Thoracic aorta (tissue), 2 donors: Measurements from ENCODE around the gene DPF3. TPM values are rescaled to one million over a fixed set of nuclear protein-coding genes. Genes with fewer than 3 reads are reported as not detected.

Experiments
- ATAC-seq: fragments of 150-250 bp; one replicate; pipeline ENCODE4 v1.8.0; 2017; ENCODE audit warnings: low read depth; ENCODE audit not compliant: insufficient number of reproducible peaks, low FRiP score
- DNase-seq: peaks from one replicate; pipeline ENCODE4 v3.0.0-alpha.2; 2020; ENCODE audit warnings: low spot score
- H3K27ac ChIP-seq, 2 donors: fragments of 200-600 bp; sonication (generic); 1 replicate in 1 of 2; 2 replicates in 1 of 2; pipeline ENCODE4 v1.5.1; 2016; ENCODE audit warnings: mild to moderate bottlenecking in 2 of 2, moderate library complexity in 2 of 2
- H3K27me3 ChIP-seq: fragments of 200-600 bp; sonication (generic); replicated peaks from 2 replicates; pipeline ENCODE4 v1.6.0; 2016; ENCODE audit warnings: mild to moderate bottlenecking; ENCODE audit not compliant: insufficient read depth
- H3K36me3 ChIP-seq: fragments of 200-600 bp; sonication (generic); one replicate; pipeline ENCODE4 v1.5.1; 2016
- H3K4me1 ChIP-seq, 2 donors: fragments of 200-600 bp; sonication (generic); 1 replicate in 1 of 2; 2 replicates in 1 of 2; pipeline versions ENCODE4 v1.5.1 to v1.6.0; 2016; ENCODE audit warnings: low read depth in 2 of 2, mild to moderate bottlenecking in 1 of 2; ENCODE audit not compliant: control insufficient read depth in 1 of 2
- H3K4me3 ChIP-seq: fragments of 200-600 bp; sonication (generic); 2 replicates; pipeline ENCODE4 v1.5.1; 2016; ENCODE audit warnings: mild to moderate bottlenecking
- H3K9me3 ChIP-seq: fragments of 200-600 bp; sonication (generic); 2 replicates; pipeline ENCODE4 v1.5.1; 2016
- total RNA-seq, 2 donors: library from RNA; depleted of rRNA; stranded (reverse); fragments of >200 nt; gene quantifications; one replicate each; pipeline versions ENCODE4 v1.1.0 to v1.2.3, GENCODE V29; 2016
- TF ChIP-seq, protein P1 (sequence below): fragments of 200-600 bp; sonication (generic); IDR thresholded peaks from one replicate; pipeline ENCODE4 v1.5.1; 2019; ENCODE audit warnings: antibody characterized with exemption

The DPF3 gene
- total RNA-seq, 2 donors from 2014 or later: 2.2 to 8.9 TPM

DNA sequence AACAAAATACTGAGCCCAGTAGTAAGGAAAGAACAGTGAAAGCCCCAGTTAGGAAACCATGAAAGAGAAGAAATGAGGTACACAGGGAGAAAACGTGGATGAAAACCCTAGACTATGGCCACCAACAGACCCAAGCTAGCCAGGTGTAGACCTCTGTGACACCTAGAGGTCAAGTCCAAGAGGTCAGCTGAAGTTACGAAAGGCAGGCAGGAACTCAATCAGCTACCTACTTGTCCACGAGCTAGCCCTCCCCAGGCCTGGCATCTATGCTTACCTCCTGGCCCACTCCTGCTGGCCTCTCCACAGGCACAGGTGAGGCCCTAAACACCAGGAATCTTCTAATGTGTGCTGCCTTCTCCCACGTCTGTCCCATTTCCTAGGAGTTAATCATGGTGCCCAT, 48.7 kb downstream of the DPF3 start:
- Histone ChIP-seq H3K27ac (no peak overlapping the region), H3K4me3 (no peak overlapping the region), H3K36me3 (no peaks in the 10 kb centered on the region), H3K27me3 (no peaks in the 10 kb centered on the region), H3K4me1 (no peaks in the 10 kb centered on the region), H3K9me3 (no peaks in the 10 kb centered on the region)
- TF ChIP-seq, protein P1, sequence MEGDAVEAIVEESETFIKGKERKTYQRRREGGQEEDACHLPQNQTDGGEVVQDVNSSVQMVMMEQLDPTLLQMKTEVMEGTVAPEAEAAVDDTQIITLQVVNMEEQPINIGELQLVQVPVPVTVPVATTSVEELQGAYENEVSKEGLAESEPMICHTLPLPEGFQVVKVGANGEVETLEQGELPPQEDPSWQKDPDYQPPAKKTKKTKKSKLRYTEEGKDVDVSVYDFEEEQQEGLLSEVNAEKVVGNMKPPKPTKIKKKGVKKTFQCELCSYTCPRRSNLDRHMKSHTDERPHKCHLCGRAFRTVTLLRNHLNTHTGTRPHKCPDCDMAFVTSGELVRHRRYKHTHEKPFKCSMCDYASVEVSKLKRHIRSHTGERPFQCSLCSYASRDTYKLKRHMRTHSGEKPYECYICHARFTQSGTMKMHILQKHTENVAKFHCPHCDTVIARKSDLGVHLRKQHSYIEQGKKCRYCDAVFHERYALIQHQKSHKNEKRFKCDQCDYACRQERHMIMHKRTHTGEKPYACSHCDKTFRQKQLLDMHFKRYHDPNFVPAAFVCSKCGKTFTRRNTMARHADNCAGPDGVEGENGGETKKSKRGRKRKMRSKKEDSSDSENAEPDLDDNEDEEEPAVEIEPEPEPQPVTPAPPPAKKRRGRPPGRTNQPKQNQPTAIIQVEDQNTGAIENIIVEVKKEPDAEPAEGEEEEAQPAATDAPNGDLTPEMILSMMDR: no peak
- ATAC-seq (no peak), DNase-seq (no peak)

DNA sequence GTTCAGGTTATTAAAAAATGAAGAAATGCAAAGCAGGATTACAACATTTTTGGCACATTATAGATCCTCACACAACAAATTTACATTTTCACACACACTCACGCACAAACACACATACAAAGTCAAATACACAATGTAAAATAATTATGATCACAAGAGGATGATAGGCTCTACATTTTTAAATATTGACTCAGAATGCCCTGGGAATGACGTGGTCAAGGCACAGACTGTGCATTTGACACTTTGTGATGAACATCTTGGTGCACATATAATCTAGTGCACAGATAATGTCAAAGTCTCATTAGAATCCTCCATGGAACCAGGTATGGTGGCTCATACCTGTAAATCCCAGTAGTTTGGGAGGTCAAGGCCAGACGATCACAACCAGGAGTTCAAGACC, 49.4 kb downstream of the DPF3 start:
- ATAC-seq (no peak), DNase-seq (no peak)
- Histone ChIP-seq H3K27me3 (no peaks in the 10 kb centered on the region), H3K4me1 (no peaks in the 10 kb centered on the region), H3K9me3 (no peaks in the 10 kb centered on the region), H3K36me3 (no peaks in the 10 kb centered on the region), H3K4me3 (no peak overlapping the region), H3K27ac (no peak overlapping the region)
- TF ChIP-seq, protein P1: no peak

DNA sequence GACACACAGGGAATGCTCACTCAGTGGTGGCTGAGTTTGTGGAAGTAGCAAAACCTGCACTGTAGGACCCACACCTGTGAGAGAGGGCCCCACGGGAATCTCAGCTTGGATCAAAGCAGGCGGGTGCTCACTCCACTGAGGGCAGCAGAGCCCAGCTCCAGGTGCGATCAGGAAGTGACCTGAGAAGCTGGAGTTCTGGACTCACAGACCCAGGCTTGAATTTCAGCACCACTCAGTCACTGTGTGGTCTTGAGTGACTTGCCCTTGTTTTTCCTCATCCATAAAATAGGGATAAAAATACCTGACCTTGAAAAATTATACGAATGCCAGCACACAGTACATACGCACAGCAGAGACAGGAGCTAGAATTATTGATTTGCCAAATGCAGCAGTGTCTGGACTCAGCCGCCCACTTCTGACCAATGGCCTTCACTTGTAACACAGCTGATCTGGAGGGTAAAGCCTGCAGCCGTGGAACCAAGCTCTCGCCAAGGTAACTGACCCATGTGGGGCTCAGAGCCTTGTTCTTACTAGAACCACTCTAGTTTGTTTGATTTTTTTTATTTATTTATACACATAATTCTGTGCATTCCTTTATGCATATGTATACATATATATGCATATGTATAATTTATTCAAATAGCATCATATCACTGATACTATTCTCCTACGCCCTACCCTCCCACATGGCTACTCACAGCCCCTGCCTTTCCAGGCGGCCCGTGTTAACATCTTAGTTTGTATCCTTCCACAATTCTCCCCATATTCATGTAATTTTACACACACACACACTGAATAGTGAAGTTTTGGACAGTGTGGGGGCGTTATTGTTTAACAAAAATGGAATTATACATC, 53.9 kb downstream of the DPF3 start:
- Histone ChIP-seq H3K27ac (no peak overlapping the region), H3K9me3 (no peaks in the 10 kb centered on the region), H3K4me1 (no peaks in the 10 kb centered on the region), H3K36me3 (no peaks in the 10 kb centered on the region), H3K27me3 (no peaks in the 10 kb centered on the region), H3K4me3 (no peak overlapping the region)
- ATAC-seq (no peak), DNase-seq (no peak)
- TF ChIP-seq, protein P1: no peak

DNA sequence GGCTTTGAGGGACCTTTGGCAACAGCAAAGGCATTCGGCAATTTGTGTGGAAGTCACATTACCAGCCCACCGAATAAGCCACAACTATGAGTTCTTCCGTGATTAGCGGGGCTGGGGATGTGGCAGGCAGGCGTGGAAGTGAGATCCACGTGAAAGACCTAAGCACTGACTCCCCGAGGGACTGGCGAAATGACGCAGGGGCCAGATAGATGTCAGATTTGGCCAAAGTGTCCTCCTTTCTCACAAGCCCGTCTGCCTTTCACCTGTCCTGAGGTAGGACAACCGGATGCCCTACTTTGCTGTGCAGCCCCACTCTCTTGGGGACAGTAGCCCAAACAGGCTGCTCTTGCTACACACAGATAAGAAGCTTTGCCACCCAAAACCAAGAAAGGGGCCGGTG, 54.5 kb downstream of the DPF3 start:
- DNase-seq: no peak
- TF ChIP-seq, protein P1: no peak

DNA sequence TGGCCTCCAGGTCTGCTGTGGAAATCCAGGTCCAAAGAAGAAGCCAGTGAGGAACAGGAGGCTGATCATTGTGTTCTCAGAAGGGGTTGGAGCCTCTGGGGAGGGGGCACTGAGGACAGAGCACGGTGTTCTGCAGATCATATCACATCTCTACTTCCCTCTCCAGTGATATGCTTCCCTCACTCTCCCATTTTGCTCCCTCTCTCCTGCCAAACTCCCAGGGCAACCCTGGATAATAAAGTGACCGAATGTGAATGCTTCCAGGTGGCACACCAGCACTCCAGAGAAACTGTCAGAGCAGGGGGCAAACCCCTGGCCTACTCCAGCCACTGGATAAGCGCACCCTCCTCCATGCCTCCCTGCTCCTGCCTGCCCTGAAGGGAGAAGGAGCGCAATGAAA, 57.8 kb downstream of the DPF3 start:
- Histone ChIP-seq H3K4me1 (peaks cover 0 to 8% of the 10 kb centered on the region in 2 donors), H3K4me3 (no peak overlapping the region), H3K9me3 (no peaks in the 10 kb centered on the region), H3K27me3 (no peaks in the 10 kb centered on the region), H3K36me3 (no peaks in the 10 kb centered on the region), H3K27ac (no peak overlapping the region)
- ATAC-seq (no peak), DNase-seq (no peak)
- TF ChIP-seq, protein P1: no peak

More for the DNA sequence above, 54.5 kb downstream of the DPF3 start:
- no peak for ATAC-seq
- Histone ChIP-seq H3K9me3 (no peaks in the 10 kb centered on the region), H3K4me1 (no peaks in the 10 kb centered on the region), H3K4me3 (no peak overlapping the region), H3K27me3 (no peaks in the 10 kb centered on the region), H3K36me3 (no peaks in the 10 kb centered on the region), H3K27ac (no peak overlapping the region)
